ENCODE results near the gene TNP2. TPM values are rescaled to one million over a fixed set of nuclear protein-coding genes. Genes with fewer than 3 reads are reported as not detected.
A peak's percentile ranks its signal among the peaks of the same experiment; 100 is the strongest.
"Not testable (repeated sequence)": the region's sequence is repeated elsewhere in the genome, so short reads cannot be mapped to it uniquely, and the experiment has no call there.

Gene TNP2
- total and polyA plus RNA-seq, 9 of the 15 experiments (the other 6 are each of a cell fraction or from before 2014, with no cell fraction given), result not detected

GRCh38 chr16:11298950-11299547 lies 29.9 kb upstream of the TNP2 start:
- BruUV-seq (replicated peaks); H3K27ac ChIP-seq (ENCODE audit: extremely low read depth, low read depth, low read length); ATAC-seq; H2AFZ ChIP-seq (ENCODE audit: low read depth, low read length); H3K9me1 ChIP-seq (ENCODE audit: control insufficient read depth, insufficient read depth, low read length); H3K9ac ChIP-seq (ENCODE audit: insufficient read depth in 1 of 2, low read depth in 2 of 2, low read length in 2 of 2); DNase-seq (ENCODE audit: extremely low read depth in 1 of 4, low spot score in 3 of 4); in situ Hi-C loops (cut with MboI); H3K79me2 ChIP-seq (ENCODE audit: control insufficient read depth, insufficient read depth, low read length); H3K4me3 ChIP-seq; H3K9me3 ChIP-seq (replicated peaks; ENCODE audit: control insufficient read depth, insufficient read depth, low read depth, low read length); CTCF ChIA-PET (ENCODE audit: low intra/inter-chr PET ratio); FAIRE-seq; H4K20me1 ChIP-seq (replicated peaks; ENCODE audit: control insufficient read depth, insufficient read depth, low read length); H3K27me3 ChIP-seq (ENCODE audit: control insufficient read depth in 2 of 2, insufficient read depth in 2 of 2, low read length in 2 of 2); H3K36me3 ChIP-seq (ENCODE audit: control insufficient read depth, insufficient read depth, low read length); H3K4me2 ChIP-seq (ENCODE audit: insufficient read depth, low read length); intact Hi-C loops (cut with micrococcal nuclease): not testable (repeated sequence)
- 42% methylated on average over 13 of the region's 13 CpGs for WGBS (ENCODE audit: insufficient coverage, low coverage, missing lambda C conversion rate)
- POLR2A ChIA-PET, result interaction anchor here (0.5 to 0.8 kb wide), 3 partner anchors 21 to 303 kb away, joined by 3 read pairs; no protein-coding TSS in a partner anchor
- H3K4me1 ChIP-seq (replicated peaks in 1 of 2; ENCODE audit: control insufficient read depth in 2 of 2, insufficient read depth in 2 of 2, low read length in 2 of 2), result peaks cover 6 to 13% of the 10 kb centered on the region in 2 experiments; a peak in 4 of 5 replicates

GRCh38 chr16:11298143-11298900 lies 29.2 kb upstream of the TNP2 start:
- Histone ChIP-seq H3K9ac (ENCODE audit: insufficient read depth in 1 of 2, low read depth in 2 of 2, low read length in 2 of 2) (no peak overlapping the region), H3K79me2 (ENCODE audit: control insufficient read depth, insufficient read depth, low read length) (no peaks in the 10 kb centered on the region), H3K9me3 (replicated peaks; ENCODE audit: control insufficient read depth, insufficient read depth, low read depth, low read length) (no peaks in the 10 kb centered on the region), H3K27ac (ENCODE audit: extremely low read depth, low read depth, low read length) (no peak overlapping the region), H3K9me1 (ENCODE audit: control insufficient read depth, insufficient read depth, low read length) (no peaks in the 10 kb centered on the region), H3K4me3 (no peak overlapping the region), H3K4me1 (replicated peaks in 1 of 2; ENCODE audit: control insufficient read depth in 2 of 2, insufficient read depth in 2 of 2, low read length in 2 of 2) (peaks cover 6 to 13% of the 10 kb centered on the region in 2 experiments; a peak in 4 of 5 replicates), H3K36me3 (ENCODE audit: control insufficient read depth, insufficient read depth, low read length) (no peaks in the 10 kb centered on the region), H3K4me2 (ENCODE audit: insufficient read depth, low read length) (no peak overlapping the region; the same call in 1 of the 2 replicates), H3K27me3 (ENCODE audit: control insufficient read depth in 2 of 2, insufficient read depth in 2 of 2, low read length in 2 of 2) (0 out of 5 replicates have a peak, but pooled peaks cover 0 to 3% of the 10 kb centered on the region in 2 experiments), H2AFZ (ENCODE audit: low read depth, low read length) (no peak overlapping the region), H4K20me1 (replicated peaks; ENCODE audit: control insufficient read depth, insufficient read depth, low read length) (no peaks in the 10 kb centered on the region)
- TF ChIP-seq, protein P1, sequence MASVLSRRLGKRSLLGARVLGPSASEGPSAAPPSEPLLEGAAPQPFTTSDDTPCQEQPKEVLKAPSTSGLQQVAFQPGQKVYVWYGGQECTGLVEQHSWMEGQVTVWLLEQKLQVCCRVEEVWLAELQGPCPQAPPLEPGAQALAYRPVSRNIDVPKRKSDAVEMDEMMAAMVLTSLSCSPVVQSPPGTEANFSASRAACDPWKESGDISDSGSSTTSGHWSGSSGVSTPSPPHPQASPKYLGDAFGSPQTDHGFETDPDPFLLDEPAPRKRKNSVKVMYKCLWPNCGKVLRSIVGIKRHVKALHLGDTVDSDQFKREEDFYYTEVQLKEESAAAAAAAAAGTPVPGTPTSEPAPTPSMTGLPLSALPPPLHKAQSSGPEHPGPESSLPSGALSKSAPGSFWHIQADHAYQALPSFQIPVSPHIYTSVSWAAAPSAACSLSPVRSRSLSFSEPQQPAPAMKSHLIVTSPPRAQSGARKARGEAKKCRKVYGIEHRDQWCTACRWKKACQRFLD (CRISPR knock-in tag; IDR thresholded peaks at IDR 0.05), result 0 out of 2 replicates have a peak, but pooled peaks have one; percentile 12
- TF ChIP-seq TCFL5 (CRISPR knock-in tag; conservative IDR thresholded peaks at IDR 0.05) (no peak), ZNF121 (CRISPR knock-in tag; conservative IDR thresholded peaks at IDR 0.05) (peak; percentile 50; the same call in 1 of the 2 replicates)
- no peak for DNase-seq (ENCODE audit: extremely low read depth in 1 of 4, low spot score in 3 of 4)
- in situ Hi-C loops (cut with MboI), result no loop called here
- ATAC-seq, result no peak
- 68% methylated on average over 5 of the region's 5 CpGs for WGBS (ENCODE audit: insufficient coverage, low coverage, missing lambda C conversion rate)
- intact Hi-C loops (cut with micrococcal nuclease), result no loop called here
- ChIA-PET POLR2A (interaction anchor here (0.5 to 1.5 kb wide), 6 partner anchors 14 to 302 kb away, joined by 3 to 7 read pairs (median 3); partner anchors contain the start of gene PRM2), CTCF (ENCODE audit: low intra/inter-chr PET ratio) (no interaction called here)
- BruUV-seq (replicated peaks), result no TSS peak
- FAIRE-seq, result no peak

Measured in K562 (cell line).